B cell (primary cell): Measurements from ENCODE around the gene MAJIN.

Source experiments
- CTCF ChIP-seq: fragments of 200-600 bp; IDR thresholded peaks from one replicate; pipeline ENCODE4 v1.8.0; 2022; ENCODE audit warnings: antibody characterized with exemption, mild to moderate bottlenecking
- EZH2 ChIP-seq: IDR thresholded peaks from 2 replicates; pipeline ENCODE4 v1.6.1; 2012; ENCODE audit warnings: borderline replicate concordance, low read depth, mild to moderate bottlenecking, moderate library complexity, low read length; ENCODE audit not compliant: insufficient read depth, poor library complexity, severe bottlenecking

GRCh38 chr11:64930340-64930739, 41.6 kb downstream of the MAJIN start:
- no peak for TF ChIP-seq CTCF
- TF ChIP-seq EZH2, result no peak
